Right forelimb (tissue), 1 donor: ENCODE data around the gene TIPIN.
"Not testable (repeated sequence)": the region's sequence is repeated elsewhere in the genome, so short reads cannot be mapped to it uniquely, and the experiment has no call there.

Source experiments
- DNase-seq: peaks from one replicate; pipeline ENCODE4 v3.0.0-alpha.2; 2018

Gene TIPIN

DNA sequence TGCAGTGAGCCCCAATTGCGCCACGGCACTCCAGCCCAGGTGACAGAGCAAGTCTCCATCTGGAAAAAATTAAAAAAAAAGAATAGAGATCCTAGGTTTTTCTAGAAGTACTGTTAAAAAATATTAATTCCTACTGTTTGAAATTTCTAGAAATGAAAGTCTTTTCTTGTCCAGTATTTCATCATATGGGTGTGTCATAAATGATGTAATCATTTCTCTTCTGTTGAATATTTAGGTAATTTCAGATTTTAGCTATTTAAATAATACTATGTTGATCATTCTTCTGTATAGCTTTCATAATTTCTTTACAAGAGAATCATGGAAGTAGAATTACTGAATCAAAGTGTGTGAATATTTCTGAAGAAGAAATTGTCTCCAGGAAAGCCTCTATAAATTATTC, 24.9 kb upstream of the TIPIN start:
- not testable (repeated sequence) for DNase-seq

DNA sequence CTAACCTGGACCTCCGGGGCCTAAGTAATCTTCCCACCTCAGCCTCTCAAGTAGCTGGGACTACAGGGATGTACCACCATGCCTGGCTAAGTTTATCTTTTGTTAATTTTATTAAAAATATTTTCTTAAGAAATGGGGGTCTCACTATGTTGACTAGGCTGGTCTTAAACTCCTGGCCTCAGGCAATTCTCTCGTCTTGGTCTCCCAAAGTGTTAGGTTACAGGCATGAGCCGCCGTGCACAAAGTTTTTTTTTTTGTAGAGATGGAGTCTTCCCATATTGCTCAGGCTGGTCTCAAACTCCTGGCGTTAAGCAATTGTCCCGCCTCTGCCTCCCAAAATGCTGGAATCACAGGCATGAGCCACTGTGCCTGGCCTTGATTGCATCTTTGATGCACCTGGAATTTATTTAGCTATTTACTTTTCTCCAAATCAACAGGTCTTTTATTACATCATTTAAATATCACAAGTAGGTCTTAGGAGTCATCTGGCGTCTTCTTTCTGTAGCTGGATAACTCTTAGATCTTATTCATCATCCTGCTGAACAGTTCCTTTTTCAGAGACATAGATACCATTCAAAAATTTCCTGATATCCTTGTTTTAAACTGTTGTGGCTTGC, 22.4 kb upstream of the TIPIN start:
- DNase-seq = no peak

DNA sequence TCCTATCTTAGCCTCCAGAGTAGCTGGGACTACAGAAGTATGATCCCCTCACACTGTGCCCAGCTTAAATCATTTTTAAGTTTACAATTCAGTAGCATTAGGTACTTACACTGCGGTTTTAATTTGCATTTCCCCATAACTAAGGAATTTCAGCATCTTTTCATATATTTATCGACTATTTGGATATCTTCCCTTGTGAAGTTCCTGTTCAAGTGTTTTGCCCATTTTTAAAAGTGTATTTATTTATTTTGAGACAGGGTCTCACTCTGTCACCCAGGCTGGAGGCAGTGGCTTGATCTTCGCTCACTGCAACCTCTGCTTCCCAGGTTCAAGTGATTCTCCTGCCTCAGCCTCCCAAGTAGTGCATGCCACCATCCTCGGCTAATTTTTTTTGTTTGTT, 17.7 kb upstream of the TIPIN start:
- no peak for DNase-seq

DNA sequence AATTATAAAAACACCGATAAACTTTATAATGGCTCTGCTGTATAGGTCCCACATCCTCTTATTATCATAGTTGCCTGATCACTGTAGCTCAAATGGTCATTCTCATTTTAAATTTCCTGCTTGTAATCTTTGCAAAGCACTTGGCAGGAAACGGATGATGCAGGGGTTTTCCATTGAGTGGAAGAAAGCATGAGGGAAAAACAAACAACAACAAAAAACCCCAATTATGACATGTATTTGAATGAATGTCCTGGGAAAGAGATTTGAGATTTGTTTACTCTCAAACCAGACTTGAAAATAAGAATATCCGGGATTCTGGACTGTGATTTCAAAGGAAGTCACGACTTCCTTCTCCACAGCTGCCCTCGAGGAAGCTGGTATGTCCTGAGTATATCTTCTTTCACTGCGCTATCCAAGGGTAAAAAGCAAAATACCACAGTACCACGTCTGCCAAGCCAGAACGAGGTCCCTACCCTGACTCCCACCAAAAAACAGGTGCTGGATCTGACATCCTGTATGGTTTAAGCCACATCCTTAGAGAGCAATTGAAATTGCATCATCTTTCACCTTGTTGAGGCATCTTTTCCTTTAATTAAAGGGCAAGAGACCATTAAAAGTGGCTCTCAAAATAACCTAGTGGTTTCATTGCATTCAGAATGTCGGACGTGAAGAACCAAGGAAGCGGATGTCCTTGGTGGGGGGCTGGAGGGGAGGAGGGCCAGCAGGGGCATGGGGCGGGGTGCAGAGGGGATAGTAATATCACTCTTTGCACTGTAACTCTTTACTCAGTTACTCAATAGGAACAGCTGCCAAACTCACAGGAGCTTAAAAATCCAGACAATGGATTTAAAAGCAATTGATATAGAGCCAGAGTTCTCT, 13.5 kb upstream of the TIPIN start:
- peak; percentile 41 for DNase-seq

DNA sequence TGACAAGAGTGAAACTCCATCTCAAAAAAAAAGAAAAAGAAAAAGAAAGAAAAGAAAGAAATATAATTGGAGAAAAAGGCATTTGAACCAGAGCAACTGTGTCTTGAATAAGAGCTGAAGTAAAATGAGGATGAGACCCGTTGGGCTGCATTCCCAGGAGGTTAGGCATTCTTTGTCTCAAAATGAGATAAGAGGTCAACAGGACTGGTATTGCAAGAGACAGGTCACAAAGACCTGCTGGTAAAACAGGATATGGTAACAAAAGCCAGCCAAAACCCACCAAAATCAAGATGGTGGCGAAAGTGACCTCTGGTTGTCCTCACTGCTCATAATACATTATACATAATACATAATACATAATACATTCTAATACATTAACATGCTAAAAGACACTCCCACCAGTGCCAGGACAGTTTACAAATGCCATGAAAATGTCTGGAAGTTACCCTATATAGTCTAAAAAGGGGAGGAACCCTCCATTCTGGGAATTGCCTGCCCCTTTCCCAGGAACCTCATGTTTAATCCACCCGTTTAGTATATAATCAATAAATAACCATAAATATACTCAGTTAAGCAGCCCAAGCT, 8.6 kb upstream of the TIPIN start:
- no peak for DNase-seq

DNA sequence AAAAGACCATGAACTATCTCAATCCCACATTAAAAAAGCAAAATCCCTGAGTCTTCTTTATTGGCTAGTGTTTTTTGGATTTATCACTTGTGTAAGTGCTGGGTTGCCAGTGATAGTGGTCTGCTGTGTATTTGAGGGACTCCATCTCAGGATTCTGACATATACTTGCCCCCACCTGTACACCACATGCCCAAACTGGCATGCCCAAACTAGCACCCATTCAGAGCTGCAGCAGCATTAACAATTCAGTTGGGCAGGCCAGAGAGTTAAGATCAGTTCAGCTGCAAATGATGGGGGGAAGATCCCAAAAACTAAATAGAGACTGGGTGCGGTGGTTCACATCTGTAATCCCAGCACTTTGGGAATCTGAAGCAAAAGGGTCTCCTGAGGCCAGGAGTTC, 6.3 kb upstream of the TIPIN start:
- DNase-seq = no peak

DNA sequence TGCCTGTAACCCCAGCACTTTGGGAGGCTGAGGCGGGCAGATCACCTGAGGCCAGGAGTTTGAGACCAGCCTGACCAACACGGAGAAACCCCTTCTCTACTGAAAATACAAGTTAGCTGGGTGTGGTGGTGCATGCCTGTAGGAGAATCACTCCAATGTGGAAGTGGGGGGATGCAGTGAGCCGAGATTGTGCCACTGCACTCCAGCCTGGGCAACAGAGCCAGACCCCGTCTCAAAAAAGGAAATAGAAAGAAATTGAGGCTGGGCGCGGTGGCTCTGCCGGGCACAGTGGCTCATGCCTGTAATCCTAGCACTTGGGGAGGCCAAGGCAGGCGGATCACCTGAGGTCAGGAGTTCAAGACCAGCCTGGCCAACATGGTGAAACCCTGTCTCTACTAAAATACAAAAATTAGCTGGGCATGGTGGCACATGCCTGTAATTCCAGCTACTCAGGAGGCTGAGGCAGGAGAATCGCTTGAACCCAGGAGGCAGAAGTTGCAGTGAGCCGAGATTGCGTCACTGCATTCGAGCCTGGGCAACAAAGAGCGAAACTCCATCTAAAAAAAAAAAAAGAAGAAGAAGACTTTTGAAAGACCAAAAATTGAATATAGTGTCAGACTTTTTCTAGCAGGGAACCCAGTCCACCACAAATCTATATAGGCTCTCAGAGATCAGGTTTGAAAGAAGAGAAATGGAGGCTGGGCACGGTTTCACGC, 5.4 kb upstream of the TIPIN start:
- not testable (repeated sequence) for DNase-seq

DNA sequence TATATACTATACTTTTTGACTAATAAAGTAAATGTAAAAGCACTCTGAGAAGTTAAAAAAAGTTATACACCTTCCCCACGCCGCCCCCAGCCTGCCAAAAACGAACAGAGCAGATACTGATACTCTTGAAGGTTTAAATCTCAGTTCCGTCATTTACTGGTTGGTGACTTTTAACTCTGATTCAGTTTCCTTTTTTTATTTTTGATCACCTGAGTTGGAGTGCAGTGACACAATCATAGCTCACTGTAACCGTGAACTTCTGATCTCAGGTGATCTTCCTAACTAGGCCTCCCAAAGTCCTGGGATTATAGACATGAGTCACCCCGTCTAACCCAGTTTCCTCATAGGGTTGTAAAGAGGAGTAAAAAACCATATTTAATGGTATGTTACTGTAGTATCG, 3.3 kb upstream of the TIPIN start:
- DNase-seq = no peak

DNA sequence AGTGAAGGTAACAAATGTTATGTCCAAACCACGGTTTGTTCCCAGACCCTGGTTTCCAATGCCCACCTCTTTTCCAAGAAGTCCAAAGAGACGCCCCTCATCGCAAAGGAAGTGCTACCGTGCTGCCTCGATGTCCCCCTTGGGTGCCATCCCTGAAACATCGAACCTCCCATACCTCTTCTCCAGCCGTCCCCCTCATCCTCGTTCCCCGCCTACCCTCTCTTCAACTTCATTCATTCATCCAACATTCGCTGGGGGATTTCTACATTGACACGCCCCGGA, 467 bp downstream of the TIPIN start:
- no peak for DNase-seq

DNA sequence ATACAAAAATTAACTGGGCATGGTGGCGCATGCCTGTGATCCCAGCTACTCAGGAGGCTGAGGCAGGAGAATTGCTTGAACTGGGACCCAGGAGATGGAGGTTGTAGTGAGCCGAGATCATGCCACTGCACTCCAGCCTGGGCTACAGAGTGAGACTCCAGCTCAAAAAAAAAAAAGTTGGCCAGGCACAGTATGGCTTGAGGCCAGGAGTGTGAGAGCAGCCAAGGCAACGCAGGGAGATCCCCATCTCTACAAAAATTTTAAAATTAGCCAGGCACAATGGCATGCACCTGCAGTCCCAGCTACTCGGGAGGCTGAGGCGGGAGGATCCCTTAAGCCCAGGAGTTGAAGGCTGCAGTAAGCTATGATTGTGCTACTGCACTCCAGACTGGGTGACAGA, 8.0 kb downstream of the TIPIN start:
- DNase-seq = not testable (repeated sequence)

DNA sequence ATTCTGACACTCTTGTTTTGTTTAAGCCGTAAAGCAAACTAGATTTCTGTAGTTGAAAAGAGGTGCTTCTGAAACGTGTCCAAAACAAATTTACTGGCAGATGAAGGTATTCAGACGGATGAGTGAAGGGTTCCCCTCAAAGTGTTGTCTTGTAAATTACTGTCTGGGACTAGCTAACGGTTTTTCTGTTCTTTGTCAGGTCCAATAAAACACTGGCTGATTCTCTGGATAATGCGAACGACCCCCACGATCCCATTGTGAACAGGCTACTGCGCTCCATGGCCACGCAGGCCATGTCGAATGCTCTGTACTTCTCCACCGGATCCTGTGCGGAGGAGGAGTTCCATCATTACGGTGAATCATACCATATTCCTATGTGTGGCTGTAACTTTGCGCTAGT, 27.7 kb downstream of the TIPIN start:
- no peak for DNase-seq

DNA sequence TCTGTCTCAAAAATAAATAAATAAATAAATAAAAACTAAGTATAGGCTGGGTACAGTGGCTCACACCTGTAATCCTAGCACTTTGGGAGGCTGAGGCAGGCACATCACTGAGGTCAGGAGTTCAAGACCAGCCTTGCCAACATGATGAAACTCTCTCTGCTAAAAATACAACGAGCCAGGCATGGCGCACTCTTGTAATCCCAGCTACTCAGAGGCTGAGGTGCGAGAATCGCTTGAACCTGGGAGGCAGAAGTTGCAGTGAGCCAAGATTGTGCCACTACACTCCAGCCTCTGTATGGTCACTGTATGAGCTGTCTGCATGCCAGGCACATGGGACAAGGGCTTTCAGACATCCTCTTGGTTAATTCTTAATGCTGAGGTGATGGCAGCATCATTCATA, 28.7 kb downstream of the TIPIN start:
- no peak for DNase-seq

DNA sequence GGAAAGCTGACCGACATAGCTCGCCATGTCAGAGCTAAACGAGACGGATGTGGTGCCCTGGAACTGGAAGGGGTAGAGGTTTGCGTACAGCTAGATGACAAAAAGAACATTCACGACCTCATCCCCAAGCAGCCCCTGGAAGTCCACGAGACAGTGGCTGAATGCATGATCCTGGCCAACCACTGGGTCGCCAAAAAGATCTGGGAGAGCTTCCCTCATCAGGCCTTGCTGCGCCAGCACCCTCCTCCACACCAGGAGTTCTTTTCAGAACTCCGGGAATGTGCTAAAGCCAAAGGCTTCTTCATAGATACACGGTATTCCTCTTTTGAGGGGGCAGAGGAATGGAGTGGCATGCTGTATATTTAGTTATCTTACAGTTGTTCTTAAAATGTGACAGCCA, 30.4 kb downstream of the TIPIN start:
- DNase-seq = no peak

DNA sequence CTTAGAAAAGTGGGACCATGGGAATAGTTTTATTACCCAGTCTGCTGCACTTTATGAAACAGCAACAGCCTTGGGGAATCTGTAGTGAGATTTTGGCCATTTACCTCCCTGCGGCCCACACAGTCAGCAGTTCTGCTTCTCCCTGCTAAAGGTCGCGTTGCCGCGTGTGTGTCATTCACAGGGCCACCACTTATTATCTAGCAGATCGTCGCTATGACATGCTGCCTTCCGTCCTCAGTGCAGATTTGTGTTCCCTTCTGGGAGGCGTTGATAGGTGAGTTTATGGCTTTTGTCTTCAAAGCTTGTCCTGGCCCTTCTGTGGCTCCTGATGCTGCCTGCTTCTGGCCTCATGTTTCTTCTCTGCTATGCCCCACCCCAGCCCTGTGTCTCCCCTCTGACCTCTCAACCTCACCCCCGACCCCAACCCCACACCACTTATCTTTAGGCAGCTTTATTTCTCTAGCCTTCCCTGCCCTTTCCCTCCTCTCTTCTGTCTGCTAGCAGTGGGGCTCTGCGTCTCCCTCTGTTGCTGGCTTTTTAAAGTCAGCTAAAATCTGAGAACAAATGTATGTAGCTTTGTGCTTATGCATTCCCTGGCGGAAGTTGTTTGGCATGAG, 33.1 kb downstream of the TIPIN start:
- no peak for DNase-seq

DNA sequence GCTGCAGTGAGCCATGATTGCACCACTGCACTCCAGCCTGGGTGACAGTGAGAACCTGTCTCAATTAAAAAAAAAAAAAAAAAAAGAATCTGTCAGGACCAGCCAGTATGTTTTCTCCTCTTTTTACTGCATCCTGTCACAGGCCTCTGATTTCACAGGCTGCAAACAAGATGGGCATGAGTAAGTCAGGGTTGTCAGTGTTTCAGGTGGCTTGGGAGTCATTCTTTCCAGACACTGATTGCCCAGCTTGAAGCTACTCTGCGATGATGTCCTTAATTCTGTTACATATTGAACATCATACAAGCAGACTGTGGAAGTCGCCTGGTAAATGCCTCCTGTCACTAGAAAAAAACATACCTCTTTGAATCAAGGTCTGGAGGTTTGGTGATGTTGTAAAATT, 44.3 kb downstream of the TIPIN start:
- no peak for DNase-seq

DNA sequence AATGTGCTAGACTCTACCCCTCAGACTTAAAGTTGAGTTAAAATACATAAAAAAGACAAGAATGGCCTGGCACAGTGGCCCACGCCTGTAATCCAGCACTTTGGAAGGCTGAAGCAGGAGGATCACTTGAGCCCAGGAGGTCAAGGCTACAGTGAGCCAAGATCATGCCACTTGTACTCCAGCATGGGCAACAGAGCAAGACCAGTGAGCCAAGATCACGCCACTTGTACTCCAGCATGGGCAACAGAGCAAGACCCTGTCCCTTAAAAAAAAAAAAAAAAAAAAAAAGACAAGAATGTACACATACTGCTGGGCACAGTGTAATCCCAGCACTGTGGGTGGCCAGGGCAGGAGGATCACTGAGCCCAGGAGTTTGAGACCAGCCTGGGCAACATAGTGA, 45.7 kb downstream of the TIPIN start:
- no peak for DNase-seq

DNA sequence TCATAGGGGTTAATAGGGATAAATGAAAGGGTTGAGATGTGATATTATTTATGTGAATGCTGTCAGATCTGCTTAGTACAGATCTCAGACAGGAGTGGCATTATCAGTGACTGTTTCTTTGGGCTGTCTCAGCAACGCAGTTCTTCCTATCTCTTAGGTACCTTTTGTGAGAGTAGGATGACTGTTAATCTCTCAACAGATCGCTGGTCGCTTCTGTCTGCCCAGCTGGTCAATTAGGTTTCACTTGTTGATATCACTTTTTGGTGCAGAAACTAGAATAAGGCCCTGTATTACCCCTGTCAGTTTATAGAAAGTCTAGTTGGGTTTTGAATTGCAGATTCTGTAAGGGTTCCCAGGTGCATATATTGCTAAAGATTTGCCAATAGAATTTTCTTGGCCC, 46.7 kb downstream of the TIPIN start:
- DNase-seq = no peak

DNA sequence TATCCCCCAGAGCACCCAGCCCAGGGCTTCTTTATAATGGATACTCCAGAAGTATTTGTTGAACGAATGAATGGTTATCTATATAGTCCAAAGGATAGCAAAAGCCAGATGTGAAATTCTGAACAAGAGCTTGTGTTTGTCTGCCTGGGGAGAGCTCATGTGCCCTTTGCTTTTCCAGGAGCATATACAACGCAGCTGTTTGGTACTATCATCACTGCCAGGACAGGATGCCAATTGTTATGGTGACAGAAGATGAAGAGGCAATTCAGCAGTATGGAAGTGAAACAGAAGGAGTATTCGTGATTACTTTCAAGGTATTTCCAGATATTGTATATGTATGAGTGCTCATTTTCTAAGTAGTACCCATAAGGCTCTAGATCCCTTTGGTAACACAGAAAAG, 48.0 kb downstream of the TIPIN start:
- no peak for DNase-seq

DNA sequence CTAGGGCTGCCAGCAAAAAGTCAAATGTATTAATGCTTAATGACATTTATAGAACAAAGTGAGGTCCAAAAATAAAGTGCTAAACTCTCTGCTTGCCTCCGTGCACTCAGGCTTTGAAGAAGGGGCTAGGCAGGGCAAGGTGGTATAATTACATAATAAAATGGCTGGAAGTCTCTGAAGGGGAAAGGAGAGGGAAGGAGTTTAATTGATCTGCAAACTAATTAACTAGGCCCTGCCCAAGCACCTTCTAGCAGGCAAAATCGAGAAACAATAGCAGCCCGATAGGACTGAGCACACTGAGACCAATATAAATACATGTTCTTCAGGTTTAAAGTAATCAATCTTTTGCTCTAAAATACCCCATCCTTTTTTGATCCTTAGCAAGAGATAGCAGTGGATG, 50.1 kb downstream of the TIPIN start:
- no peak for DNase-seq

DNA sequence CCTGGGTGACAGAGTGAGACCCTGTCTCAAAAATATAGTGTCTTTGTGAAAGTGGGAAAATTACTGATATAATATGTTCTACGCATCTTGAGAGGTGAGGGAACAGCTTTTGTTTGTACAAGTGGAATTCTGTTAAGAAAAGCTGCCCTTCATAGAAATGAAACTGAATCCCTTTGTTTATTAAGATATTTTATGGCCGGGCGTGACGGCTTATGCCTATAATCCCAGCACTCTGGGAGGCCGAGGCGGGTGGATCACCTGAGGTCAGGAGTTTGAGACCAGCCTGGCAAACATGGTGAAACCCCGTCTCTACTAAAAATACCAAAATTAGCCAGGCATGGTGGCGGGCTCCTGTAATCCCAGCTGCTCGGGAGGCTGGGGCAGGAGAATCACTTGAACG, 52.1 kb downstream of the TIPIN start:
- not testable (repeated sequence) for DNase-seq

DNA sequence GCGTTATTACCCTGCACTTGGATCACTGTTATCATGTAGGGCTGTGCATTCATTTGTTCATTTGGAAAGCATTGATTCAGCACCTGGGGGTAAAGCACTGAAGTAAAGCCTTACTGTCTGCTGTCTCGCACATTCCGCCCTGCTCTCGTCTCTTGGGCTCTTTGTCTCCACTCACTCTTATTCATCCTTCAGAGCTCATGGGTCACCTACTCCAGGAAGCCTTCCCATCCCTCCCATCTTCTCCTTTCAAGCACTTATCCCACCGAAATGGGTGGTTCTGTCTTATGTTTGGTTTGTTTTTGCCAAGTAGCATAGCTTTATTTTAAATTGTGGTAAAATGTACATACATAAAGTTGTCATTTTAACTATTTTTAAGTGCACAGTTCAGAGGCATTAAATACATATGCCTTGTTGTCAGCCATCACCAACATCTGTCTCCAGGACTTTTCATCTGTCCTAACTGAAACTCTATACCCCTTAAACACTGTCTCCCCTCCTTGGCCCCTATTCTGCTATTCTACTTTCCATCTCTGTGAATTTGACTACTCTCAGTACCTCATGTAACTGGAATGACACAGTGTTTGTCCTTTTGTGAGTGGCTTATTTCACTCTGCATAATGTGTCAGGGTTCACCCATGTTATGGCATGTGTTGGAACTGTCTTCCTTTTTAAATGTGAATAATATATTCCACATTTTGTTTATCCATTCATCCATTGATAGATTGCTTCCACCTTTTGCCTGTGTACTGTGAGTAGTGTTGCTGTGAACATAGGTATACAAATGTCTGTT, 53.8 kb downstream of the TIPIN start:
- no peak for DNase-seq

DNA sequence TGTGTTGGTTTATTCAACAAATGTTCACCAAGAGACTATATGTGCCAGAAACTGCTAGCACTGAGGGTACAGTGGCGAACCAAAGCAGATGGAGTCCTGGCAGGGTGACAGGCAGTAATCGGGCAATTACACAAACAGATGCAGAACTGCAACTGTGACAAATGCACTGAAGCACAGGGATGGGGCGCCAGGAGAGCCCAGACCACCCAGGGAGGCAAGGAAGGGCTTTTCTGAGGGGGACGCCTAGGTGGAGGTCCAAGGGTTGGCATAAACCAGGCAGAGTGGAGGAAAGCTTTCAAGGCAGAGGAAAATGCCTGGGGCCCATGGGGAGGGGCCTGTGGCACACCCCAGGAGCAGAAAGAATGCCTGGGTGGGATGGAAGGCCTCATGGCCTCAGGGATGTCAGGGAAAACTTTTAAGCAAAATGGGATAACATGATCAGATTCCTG, 57.7 kb downstream of the TIPIN start:
- DNase-seq = peak; percentile 75

DNA sequence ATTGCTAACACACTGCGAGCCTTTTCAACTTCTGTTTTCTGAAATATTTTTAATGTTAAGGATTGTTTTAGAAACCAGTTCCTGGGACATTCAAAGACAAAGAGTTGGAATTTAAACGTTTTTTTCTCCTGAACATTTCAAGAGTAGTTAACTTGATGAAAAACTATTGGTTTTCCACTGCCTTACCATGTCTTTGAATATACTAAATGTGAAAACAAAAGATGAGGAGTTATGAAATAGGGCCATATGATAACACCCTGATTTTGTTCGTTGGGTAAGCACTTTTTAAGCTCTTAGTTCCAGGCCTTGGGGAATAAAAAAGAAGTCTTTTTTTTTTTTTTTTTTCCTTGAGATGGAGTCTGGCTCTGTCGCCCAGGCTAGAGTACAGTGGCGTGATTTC, 60.3 kb downstream of the TIPIN start:
- no peak for DNase-seq
